Endodermal cell (in vitro differentiated cells): ENCODE data around the gene DBI. TPM values are rescaled to one million over a fixed set of nuclear protein-coding genes. Genes with fewer than 3 reads are reported as not detected.
A peak's percentile ranks its signal among the peaks of the same experiment; 100 is the strongest.

Source experiments
- DNase-seq: peaks from one replicate; pipeline ENCODE4 v3.0.0-alpha.2; 2017
- H3K27ac ChIP-seq: 2 replicates; pipeline ENCODE4 v1.5.1; 2013; ENCODE audit warnings: mild to moderate bottlenecking, low read depth, low read length, moderate library complexity
- H3K27me3 ChIP-seq: 2 replicates; pipeline ENCODE4 v1.6.1; 2013; ENCODE audit warnings: mild to moderate bottlenecking, low read length, moderate library complexity; ENCODE audit not compliant: insufficient read depth, control insufficient read depth, poor library complexity, severe bottlenecking
- H3K36me3 ChIP-seq: 2 replicates; pipeline ENCODE4 v1.7.0; 2013; ENCODE audit warnings: mild to moderate bottlenecking, low read length, moderate library complexity; ENCODE audit not compliant: control insufficient read depth, insufficient read depth
- H3K4me1 ChIP-seq: one replicate; pipeline ENCODE4 v1.7.0; 2013; ENCODE audit warnings: low read length; ENCODE audit not compliant: control insufficient read depth, insufficient read depth
- H3K4me3 ChIP-seq: 2 replicates; pipeline ENCODE4 v1.5.1; 2013; ENCODE audit warnings: mild to moderate bottlenecking, low read length, moderate library complexity
- H3K9ac ChIP-seq: 2 replicates; pipeline ENCODE4 v1.6.1; 2013; ENCODE audit warnings: mild to moderate bottlenecking, low read length, moderate library complexity; ENCODE audit not compliant: poor library complexity, severe bottlenecking; ENCODE audit errors: extremely low read depth
- H3K9me3 ChIP-seq: 2 replicates; pipeline ENCODE4 v1.6.1; 2013; ENCODE audit warnings: mild to moderate bottlenecking, low read length, moderate library complexity; ENCODE audit not compliant: control insufficient read depth
- H3K27ac Mint-ChIP-seq: 2 replicates; pipeline ENCODE4 v1.8.0; 2020; ENCODE audit warnings: mixed read lengths
- H3K27me3 Mint-ChIP-seq: 2 replicates; pipeline ENCODE4 v1.8.0; 2021; ENCODE audit warnings: mild to moderate bottlenecking, mixed read lengths; ENCODE audit not compliant: insufficient read depth
- H3K36me3 Mint-ChIP-seq: 2 replicates; pipeline ENCODE4 v1.8.0; 2020; ENCODE audit warnings: low read depth, mixed read lengths
- H3K4me1 Mint-ChIP-seq: 2 replicates; pipeline ENCODE4 v1.8.0; 2020; ENCODE audit warnings: mixed read lengths
- H3K4me3 Mint-ChIP-seq: 2 replicates; pipeline ENCODE4 v1.8.0; 2020; ENCODE audit warnings: mild to moderate bottlenecking, moderate library complexity, mixed read lengths
- H3K9me3 Mint-ChIP-seq: 2 replicates; pipeline ENCODE4 v1.8.0; 2020; ENCODE audit warnings: mild to moderate bottlenecking, mixed read lengths
- WGBS, 2 experiments: methylation state at CpG; one replicate each; pipeline versions ENCODE4 v1.1.5 to v1.1.7; 2013; ENCODE audit warnings: missing lambda C conversion rate in 2 of 2, mixed read lengths in 1 of 2; ENCODE audit not compliant: insufficient coverage in 1 of 2, insufficient read length in 1 of 2; 5-methylcytosine and 5-hydroxymethylcytosine counted together
- total RNA-seq, 2 donors: library from RNA; stranded (reverse); fragmentation: NEBNext Ultra II Directional in 1 of 2; extraction: Animal tissue kit (Norgen Biotek cat#: 25700) in 1 of 2; gene quantifications; 2 replicates in 1 of 2; 3 replicates in 1 of 2; pipeline ENCODE4 v1.2.1, GENCODE V29; 2021
- TF ChIP-seq, protein P1 (sequence below): fragments of 200-600 bp; sonication (generic); conservative IDR thresholded peaks from 2 replicates; pipeline ENCODE4 v1.5.0; 2021; ENCODE audit warnings: antibody characterized with exemption, mild to moderate bottlenecking

DBI gene
- total RNA-seq, 2 donors from 2014 or later: 138 to 178 TPM

DNA sequence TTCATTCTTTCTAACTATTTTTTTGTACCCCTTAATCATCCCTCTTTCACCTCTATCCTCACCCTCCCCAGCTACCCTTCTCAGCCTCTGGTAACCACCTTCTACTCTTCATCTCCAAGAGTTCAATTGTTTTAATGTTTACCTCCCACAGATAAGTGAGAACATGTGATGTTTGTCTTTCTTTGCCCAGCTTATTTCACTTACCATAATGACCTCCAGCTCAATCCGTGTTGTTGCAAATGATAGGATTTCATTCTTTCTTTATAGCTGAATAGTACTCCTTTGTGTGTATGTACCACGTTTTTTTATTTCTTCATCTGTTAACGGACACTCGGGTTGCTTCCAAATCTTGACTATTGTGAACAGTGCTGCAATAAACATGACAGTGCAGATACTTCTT, 42.7 kb downstream of the DBI start:
- Histone ChIP-seq H3K9me3 (peaks cover 8% of the 10 kb centered on the region), H3K27me3 (no peaks in the 10 kb centered on the region), H3K4me1 (no peaks in the 10 kb centered on the region), H3K36me3 (no peaks in the 10 kb centered on the region), H3K4me3 (no peak overlapping the region), H3K9ac (no peak overlapping the region), H3K27ac (no peak overlapping the region)
- 89 to 95% methylated on average over 3 to 4 of the region's 4 CpGs for WGBS, 2 experiments
- Mint-ChIP-seq H3K36me3 (no peaks in the 10 kb centered on the region), H3K9me3 (peaks cover 13% of the 10 kb centered on the region), H3K27me3 (no peaks in the 10 kb centered on the region), H3K4me3 (no peak overlapping the region), H3K27ac (no peak overlapping the region), H3K4me1 (peaks cover 11% of the 10 kb centered on the region)
- TF ChIP-seq, protein P1, sequence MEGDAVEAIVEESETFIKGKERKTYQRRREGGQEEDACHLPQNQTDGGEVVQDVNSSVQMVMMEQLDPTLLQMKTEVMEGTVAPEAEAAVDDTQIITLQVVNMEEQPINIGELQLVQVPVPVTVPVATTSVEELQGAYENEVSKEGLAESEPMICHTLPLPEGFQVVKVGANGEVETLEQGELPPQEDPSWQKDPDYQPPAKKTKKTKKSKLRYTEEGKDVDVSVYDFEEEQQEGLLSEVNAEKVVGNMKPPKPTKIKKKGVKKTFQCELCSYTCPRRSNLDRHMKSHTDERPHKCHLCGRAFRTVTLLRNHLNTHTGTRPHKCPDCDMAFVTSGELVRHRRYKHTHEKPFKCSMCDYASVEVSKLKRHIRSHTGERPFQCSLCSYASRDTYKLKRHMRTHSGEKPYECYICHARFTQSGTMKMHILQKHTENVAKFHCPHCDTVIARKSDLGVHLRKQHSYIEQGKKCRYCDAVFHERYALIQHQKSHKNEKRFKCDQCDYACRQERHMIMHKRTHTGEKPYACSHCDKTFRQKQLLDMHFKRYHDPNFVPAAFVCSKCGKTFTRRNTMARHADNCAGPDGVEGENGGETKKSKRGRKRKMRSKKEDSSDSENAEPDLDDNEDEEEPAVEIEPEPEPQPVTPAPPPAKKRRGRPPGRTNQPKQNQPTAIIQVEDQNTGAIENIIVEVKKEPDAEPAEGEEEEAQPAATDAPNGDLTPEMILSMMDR: no peak
- DNase-seq: no peak

DNA sequence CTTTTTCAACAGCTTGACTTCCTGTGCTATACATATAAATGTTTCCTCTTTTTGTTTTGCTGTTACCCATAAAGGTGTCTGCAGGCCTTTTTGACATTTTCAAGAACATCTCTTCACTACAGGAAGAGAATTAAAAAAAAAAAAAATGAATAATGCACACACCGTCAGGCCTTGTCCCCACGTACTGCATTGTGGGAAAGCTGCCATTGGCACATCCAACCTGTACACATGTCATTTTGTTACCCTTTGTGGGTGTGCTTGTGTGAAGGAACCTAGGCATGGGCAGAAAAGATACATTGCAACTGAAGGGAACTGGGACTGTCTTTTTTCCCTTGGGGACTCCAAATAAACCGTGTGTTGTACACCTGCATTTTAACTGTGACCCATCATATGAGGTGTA, 48.1 kb downstream of the DBI start:
- 92 to 93% methylated on average over 2 to 3 of the region's 3 CpGs for WGBS, 2 experiments

DNA sequence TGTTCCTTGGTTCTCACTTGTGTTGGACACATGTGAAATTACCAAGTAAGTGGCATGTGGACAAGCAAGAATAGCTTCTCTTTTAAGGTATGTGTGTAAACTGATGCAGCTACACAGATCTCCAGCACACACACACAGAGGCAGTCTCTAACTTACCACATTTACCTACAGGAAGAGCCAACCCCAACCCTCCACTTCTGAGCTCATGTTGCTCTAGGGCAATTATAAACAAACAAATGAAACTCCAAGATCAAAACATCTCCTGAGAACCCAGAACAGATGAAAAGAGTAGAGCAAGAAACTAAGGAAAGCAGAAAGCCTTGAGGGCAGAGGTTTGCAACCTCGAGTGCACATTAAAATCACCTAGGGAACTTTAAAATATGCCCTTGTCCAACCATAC, 48.9 kb downstream of the DBI start:
- Histone ChIP-seq H3K27ac (no peak overlapping the region), H3K4me3 (no peak overlapping the region), H3K4me1 (peaks cover 3% of the 10 kb centered on the region), H3K36me3 (no peaks in the 10 kb centered on the region), H3K27me3 (no peaks in the 10 kb centered on the region), H3K9ac (no peak overlapping the region), H3K9me3 (peaks cover 26% of the 10 kb centered on the region)
- WGBS, 2 experiments: 88% methylated on average over 1 of the region's 1 CpG; no CpG with 5 or more reads in 1 of the 2 experiments
- peaks cover 21% of the 10 kb centered on the region for H3K9me3 Mint-ChIP-seq
- H3K36me3 Mint-ChIP-seq: peaks cover 8% of the 10 kb centered on the region
- no peaks in the 10 kb centered on the region for H3K4me1 Mint-ChIP-seq
- DNase-seq: no peak
- TF ChIP-seq, protein P1: no peak
- H3K27ac Mint-ChIP-seq: no peak overlapping the region
- no peaks in the 10 kb centered on the region for H3K27me3 Mint-ChIP-seq
- no peak overlapping the region for H3K4me3 Mint-ChIP-seq

More for the DNA sequence above, 48.1 kb downstream of the DBI start:
- peaks cover 18% of the 10 kb centered on the region for H3K9me3 Mint-ChIP-seq
- no peaks in the 10 kb centered on the region for H3K36me3 ChIP-seq
- no peak overlapping the region for H3K27ac ChIP-seq
- H3K27ac Mint-ChIP-seq: no peak overlapping the region
- TF ChIP-seq, protein P1: no peak
- H3K9ac ChIP-seq: no peak overlapping the region
- no peak overlapping the region for H3K4me3 Mint-ChIP-seq
- no peaks in the 10 kb centered on the region for H3K4me1 Mint-ChIP-seq
- H3K36me3 Mint-ChIP-seq: peaks cover 5% of the 10 kb centered on the region
- no peaks in the 10 kb centered on the region for H3K27me3 ChIP-seq
- peaks cover 23% of the 10 kb centered on the region for H3K9me3 ChIP-seq
- H3K4me1 ChIP-seq: no peaks in the 10 kb centered on the region
- H3K4me3 ChIP-seq: no peak overlapping the region
- peak; percentile 9 for DNase-seq
- no peaks in the 10 kb centered on the region for H3K27me3 Mint-ChIP-seq
